Fibroblast of lung (primary cell): Measurements from ENCODE around the gene SHROOM3.

Experiments
- CTCF ChIP-seq, 2 donors: IDR thresholded peaks in 1 of 2; conservative IDR thresholded peaks in 1 of 2; 1 replicate in 1 of 2; 2 replicates in 1 of 2; pipeline ENCODE4 v1.5.1; 2011 to 2012; ENCODE audit warnings: low read length in 2 of 2, control low read depth in 1 of 2, inconsistent platforms in 1 of 2, low read depth in 1 of 2, mild to moderate bottlenecking in 1 of 2
- EZH2 ChIP-seq: IDR thresholded peaks from 2 replicates; pipeline ENCODE4 v1.5.1; 2012; ENCODE audit warnings: low read length, control low read depth, mild to moderate bottlenecking; ENCODE audit errors: missing control alignments

DNA sequence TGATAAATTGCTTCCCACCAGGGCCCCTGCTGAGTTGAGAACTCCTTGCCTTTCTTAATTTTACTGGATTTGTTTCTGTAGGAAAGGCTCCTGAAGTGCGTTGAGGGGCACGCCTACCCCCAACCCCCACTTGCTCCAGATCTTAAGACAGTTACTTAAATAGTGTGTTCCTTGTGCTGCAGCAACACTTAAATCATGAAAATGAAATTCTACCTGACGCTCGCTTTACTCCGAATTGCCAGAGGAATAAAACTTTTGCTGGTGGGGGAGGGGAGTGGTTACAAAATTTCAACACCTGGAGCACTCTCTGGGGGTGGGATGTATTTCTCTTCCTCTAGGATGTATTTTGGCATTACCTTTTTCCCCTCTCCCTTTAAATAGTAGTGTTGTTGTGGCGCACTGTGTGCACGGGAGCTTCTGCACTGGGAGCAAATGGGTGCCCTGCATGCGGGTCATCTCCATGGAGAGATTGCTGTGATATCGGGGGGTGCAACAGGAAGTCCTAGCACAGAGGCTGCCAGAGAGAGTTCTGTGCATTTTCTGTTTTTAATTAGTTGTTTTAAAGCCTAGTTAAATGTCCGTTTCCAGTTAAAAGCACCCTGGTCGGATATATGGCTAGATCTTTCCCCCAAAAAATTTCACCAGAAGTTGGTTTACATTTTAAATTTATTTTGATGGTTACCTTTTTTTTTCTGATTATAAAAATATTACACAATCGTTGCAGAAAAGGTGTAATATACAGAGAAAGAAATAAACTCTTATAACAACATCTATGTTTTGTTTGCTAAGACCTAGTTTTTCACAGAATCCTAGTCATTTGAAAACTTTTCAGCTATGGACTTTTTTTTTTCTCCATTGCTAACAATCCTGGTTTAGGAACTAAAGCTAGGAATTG lies 255.2 kb downstream of the SHROOM3 start:
- TF ChIP-seq CTCF (conservative IDR thresholded peaks at IDR 0.05 in 1 of 2, IDR thresholded peaks at IDR 0.05 in 1 of 2; ENCODE audit: low read depth in 1 of 2, low read length in 2 of 2): no peak
- no peak for TF ChIP-seq EZH2
